ENCODE data around the gene KLHL29. TPM values are rescaled to one million over a fixed set of nuclear protein-coding genes. Genes with fewer than 3 reads are reported as not detected.
A peak's percentile ranks its signal among the peaks of the same experiment; 100 is the strongest.

The KLHL29 gene
- total RNA-seq, 1 experiment from 2014 or later, result 34.1 TPM

- Histone ChIP-seq H3K36me3 (no peaks in the 10 kb centered on the region; the same call in 1 of the 2 replicates), H3K27ac (no peak overlapping the region), H3K27me3 (no peaks in the 10 kb centered on the region), H3K4me3 (no peak overlapping the region), H3K4me1 (peaks cover 9% of the 10 kb centered on the region; the same call in 1 of the 2 replicates), H3K9me3 (replicated peaks) (no peaks in the 10 kb centered on the region)
- peak in 1 of 2 experiments; percentile 57 for DNase-seq
These were observed 275.3 kb downstream of the KLHL29 start for GRCh38 chr2:23660237-23660636.

GRCh38 chr2:23661276-23662050 lies 276.5 kb downstream of the KLHL29 start:
- no peaks in the 10 kb centered on the region; the same call in 1 of the 2 replicates for H3K36me3 ChIP-seq
- no peak overlapping the region for H3K4me3 ChIP-seq
- H3K27ac ChIP-seq, result no peak overlapping the region
- H3K4me1 ChIP-seq, result peaks cover 9% of the 10 kb centered on the region; the same call in 1 of the 2 replicates
- no peak for DNase-seq
- H3K9me3 ChIP-seq (replicated peaks), result no peaks in the 10 kb centered on the region
- H3K27me3 ChIP-seq, result no peaks in the 10 kb centered on the region

GRCh38 chr2:23662466-23662865 lies 277.5 kb downstream of the KLHL29 start:
- Histone ChIP-seq H3K9me3 (replicated peaks) (no peaks in the 10 kb centered on the region), H3K4me1 (peaks cover 9% of the 10 kb centered on the region; the same call in 1 of the 2 replicates), H3K27me3 (no peaks in the 10 kb centered on the region), H3K36me3 (no peaks in the 10 kb centered on the region; the same call in 1 of the 2 replicates), H3K27ac (no peak overlapping the region), H3K4me3 (no peak overlapping the region)
- no peak for DNase-seq

GRCh38 chr2:23662941-23663920 lies 278.3 kb downstream of the KLHL29 start:
- Histone ChIP-seq H3K4me3 (no peak overlapping the region), H3K27me3 (no peaks in the 10 kb centered on the region), H3K9me3 (replicated peaks) (no peaks in the 10 kb centered on the region), H3K27ac (no peak overlapping the region), H3K4me1 (peaks cover 9% of the 10 kb centered on the region; the same call in 1 of the 2 replicates), H3K36me3 (no peaks in the 10 kb centered on the region; the same call in 1 of the 2 replicates)
- no peak for DNase-seq

GRCh38 chr2:23664066-23664788 lies 279.2 kb downstream of the KLHL29 start:
- Histone ChIP-seq H3K27ac (no peak overlapping the region), H3K4me1 (peaks cover 9% of the 10 kb centered on the region; the same call in 1 of the 2 replicates), H3K27me3 (no peaks in the 10 kb centered on the region), H3K9me3 (replicated peaks) (no peaks in the 10 kb centered on the region), H3K4me3 (no peak overlapping the region), H3K36me3 (no peaks in the 10 kb centered on the region; the same call in 1 of the 2 replicates)
- DNase-seq, result no peak

- no peak overlapping the region for H3K27ac ChIP-seq
- H3K27me3 ChIP-seq, result no peaks in the 10 kb centered on the region
- H3K4me3 ChIP-seq, result no peak overlapping the region
- H3K36me3 ChIP-seq, result no peaks in the 10 kb centered on the region
- no peaks in the 10 kb centered on the region for H3K9me3 ChIP-seq (replicated peaks)
- H3K4me1 ChIP-seq, result peaks cover 4% of the 10 kb centered on the region; the same call in 1 of the 2 replicates
- DNase-seq, result no peak
These were observed 281.4 kb downstream of the KLHL29 start for GRCh38 chr2:23666241-23666979.

- no peak for DNase-seq
- peaks cover 4% of the 10 kb centered on the region; the same call in 1 of the 2 replicates for H3K4me1 ChIP-seq
- no peaks in the 10 kb centered on the region for H3K36me3 ChIP-seq
- no peaks in the 10 kb centered on the region for H3K27me3 ChIP-seq
- H3K4me3 ChIP-seq, result no peak overlapping the region
- H3K9me3 ChIP-seq (replicated peaks), result no peaks in the 10 kb centered on the region
- no peak overlapping the region for H3K27ac ChIP-seq
These were observed 282.0 kb downstream of the KLHL29 start for GRCh38 chr2:23666980-23667357.

GRCh38 chr2:23668756-23669304 lies 283.9 kb downstream of the KLHL29 start:
- H3K27ac ChIP-seq, result no peak overlapping the region
- H3K27me3 ChIP-seq, result no peaks in the 10 kb centered on the region

GRCh38 chr2:23669413-23670244 lies 284.6 kb downstream of the KLHL29 start:
- no peak overlapping the region for H3K4me3 ChIP-seq
- no peaks in the 10 kb centered on the region for H3K27me3 ChIP-seq
- no peaks in the 10 kb centered on the region for H3K9me3 ChIP-seq (replicated peaks)
- peaks cover 4% of the 10 kb centered on the region; the same call in 1 of the 2 replicates for H3K4me1 ChIP-seq
- H3K36me3 ChIP-seq, result no peaks in the 10 kb centered on the region
- DNase-seq, result no peak
- no peak overlapping the region for H3K27ac ChIP-seq

More at GRCh38 chr2:23668756-23669304, 283.9 kb downstream of the KLHL29 start:
- H3K36me3 ChIP-seq, result no peaks in the 10 kb centered on the region
- H3K4me3 ChIP-seq, result no peak overlapping the region
- no peaks in the 10 kb centered on the region for H3K9me3 ChIP-seq (replicated peaks)
- peaks cover 4% of the 10 kb centered on the region; the same call in 1 of the 2 replicates for H3K4me1 ChIP-seq
- no peak for DNase-seq

- Histone ChIP-seq H3K27ac (no peak overlapping the region), H3K4me1 (peaks cover 4% of the 10 kb centered on the region; the same call in 1 of the 2 replicates), H3K27me3 (no peaks in the 10 kb centered on the region), H3K36me3 (no peaks in the 10 kb centered on the region), H3K4me3 (no peak overlapping the region), H3K9me3 (replicated peaks) (no peaks in the 10 kb centered on the region)
- DNase-seq, result no peak
These were observed 285.2 kb downstream of the KLHL29 start for GRCh38 chr2:23670245-23670592.

GRCh38 chr2:23673082-23673481 lies 288.1 kb downstream of the KLHL29 start:
- peaks cover 4% of the 10 kb centered on the region; the same call in 1 of the 2 replicates for H3K4me1 ChIP-seq
- H3K9me3 ChIP-seq (replicated peaks), result no peaks in the 10 kb centered on the region
- H3K36me3 ChIP-seq, result no peaks in the 10 kb centered on the region
- no peaks in the 10 kb centered on the region for H3K27me3 ChIP-seq
- DNase-seq, result no peak
- no peak overlapping the region for H3K27ac ChIP-seq
- H3K4me3 ChIP-seq, result no peak overlapping the region

GRCh38 chr2:23673830-23674679 lies 289.1 kb downstream of the KLHL29 start:
- Histone ChIP-seq H3K9me3 (replicated peaks) (no peaks in the 10 kb centered on the region; the same call in 1 of the 2 replicates), H3K36me3 (no peaks in the 10 kb centered on the region), H3K4me3 (no peak overlapping the region), H3K27ac (no peak overlapping the region), H3K27me3 (no peaks in the 10 kb centered on the region), H3K4me1 (peaks cover 4% of the 10 kb centered on the region; the same call in 1 of the 2 replicates)
- DNase-seq, result peak; percentile 55 to 73
